HepG2 (cell line): ENCODE measurements around the gene ZKSCAN1. TPM values are rescaled to one million over a fixed set of nuclear protein-coding genes. Genes with fewer than 3 reads are reported as not detected.

ENCODE experiments used
- ATAC-seq: fragments of 200-7000 bp; cut with Tn5 transposase; 3 replicates; pipeline ENCODE4 v1.9.1; 2020; ENCODE audit warnings: mild to moderate bottlenecking, moderate library complexity
- BruUV-seq: library from RNA; stranded (reverse); fragments of 400-500 nt; replicated peaks from 2 replicates; lab custom pipeline; 2021; lab: Mats Ljungman, UMichigan
- CTCF ChIA-PET: fragments of 300-600 bp; formaldehyde crosslinking; extraction: SDS; loops from one replicate; lab custom pipeline; 2021; ENCODE audit warnings: low total read pairs, inconsistent platforms, low intra/inter-chr PET ratio; lab: Yijun Ruan, JAX
- POLR2A ChIA-PET: fragments of 350-600 bp; sonication (Branson Sonifier 250); formaldehyde crosslinking; loops from one replicate; lab custom pipeline; 2020; ENCODE audit warnings: antibody characterized with exemption, inconsistent platforms; lab: Yijun Ruan, JAX
- DNase-seq: peaks from one replicate; pipeline ENCODE4 v3.0.0-alpha.2; 2015; ENCODE audit warnings: low spot score
- FAIRE-seq: peaks from 3 replicates; lab custom pipeline; 2011; peaks lifted over from hg19 to GRCh38; lab: Jason Lieb, UNC
- H2AFZ ChIP-seq: one replicate; pipeline ENCODE4 v1.6.1; 2011; ENCODE audit warnings: low read length, inconsistent platforms
- H3K27ac ChIP-seq: fragments of 300-600 bp; 3 replicates; pipeline ENCODE4 v1.8.0; 2011; ENCODE audit warnings: mixed run types, mild to moderate bottlenecking, mixed read lengths, low read length, inconsistent platforms; ENCODE audit not compliant: insufficient read depth; ENCODE audit errors: extremely low read length
- H3K27me3 ChIP-seq, 2 experiments: fragments of 200-600 bp in 1 of 2; 2 replicates in 1 of 2; 3 replicates in 1 of 2; pipeline versions ENCODE4 v1.6.0 to v1.8.0; 2011; ENCODE audit warnings: low read length in 2 of 2, mild to moderate bottlenecking in 2 of 2, moderate library complexity in 2 of 2, inconsistent platforms in 1 of 2; ENCODE audit not compliant: insufficient read depth in 2 of 2, control insufficient read depth in 1 of 2
- H3K36me3 ChIP-seq, 2 experiments: fragments of 200-600 bp in 1 of 2; replicated peaks in 1 of 2; 2 replicates in 1 of 2; 3 replicates in 1 of 2; pipeline versions ENCODE4 v1.5.1 to v1.8.0; 2011; ENCODE audit warnings: low read length in 2 of 2, inconsistent platforms in 1 of 2; ENCODE audit not compliant: insufficient read depth in 2 of 2, control insufficient read depth in 1 of 2
- H3K4me1 ChIP-seq: 2 replicates; pipeline ENCODE4 v1.5.1; 2012; ENCODE audit warnings: low read length, inconsistent platforms; ENCODE audit not compliant: insufficient read depth
- H3K4me2 ChIP-seq: 2 replicates; pipeline ENCODE4 v1.6.0; 2011; ENCODE audit warnings: low read depth, low read length, inconsistent platforms
- H3K4me3 ChIP-seq, 3 experiments: fragments of 200-600 bp in 1 of 3; sonication (generic), shearing (Covaris generic) in 1 of 3; replicated peaks in 1 of 3; 2 replicates each; pipeline ENCODE4 v1.5.1; 2011 to 2016; ENCODE audit warnings: low read length in 3 of 3, inconsistent platforms in 2 of 3, low read depth in 2 of 3, mild to moderate bottlenecking in 2 of 3, control low read depth in 1 of 3, mixed read lengths in 1 of 3; ENCODE audit not compliant: insufficient read depth in 1 of 3
- H3K79me2 ChIP-seq: one replicate; pipeline ENCODE4 v1.6.1; 2011; ENCODE audit warnings: low read length, inconsistent platforms; ENCODE audit not compliant: insufficient read depth
- H3K9ac ChIP-seq: 2 replicates; pipeline ENCODE4 v1.6.0; 2011; ENCODE audit warnings: mild to moderate bottlenecking, low read depth, low read length, inconsistent platforms; ENCODE audit not compliant: insufficient read depth
- H3K9me3 ChIP-seq: 2 replicates; pipeline ENCODE4 v1.5.1; 2012; ENCODE audit warnings: mild to moderate bottlenecking, low read length
- H4K20me1 ChIP-seq: 2 replicates; pipeline ENCODE4 v1.6.0; 2011; ENCODE audit warnings: inconsistent platforms, mild to moderate bottlenecking, low read length, moderate library complexity; ENCODE audit not compliant: insufficient read depth
- PHF8 ChIP-seq: sonication (generic); formaldehyde crosslinking; IDR thresholded peaks from 2 replicates; pipeline ENCODE4 v1.5.0; 2020; ENCODE audit warnings: missing genetic modification reagents
- ZNF3 ChIP-seq: IDR thresholded peaks from 2 replicates; pipeline ENCODE4 v1.7.0; 2017; ENCODE audit warnings: inconsistent platforms
- WGBS: methylation state at CpG from one replicate; pipeline ENCODE4 v1.1.6; 2017; ENCODE audit warnings: low lambda C conversion rate; 5-methylcytosine and 5-hydroxymethylcytosine counted together
- in situ Hi-C: cut with HindIII; loops from 2 replicates; pipeline ENCODE4 v1.10.0; 2017; ENCODE audit warnings: low pct_unique_long_range_greater_than_20kb; ENCODE audit not compliant: extremely low pct_ligation_motif_present
- intact Hi-C: fragments of 100-400 bp; cut with micrococcal nuclease; formaldehyde crosslinking; loops from one replicate; pipeline ENCODE4 v1.10.0; 2022; ENCODE audit not compliant: unreplicated experiment
- polyA plus RNA-seq, 8 experiments: library from polyadenylated mRNA; depleted of rRNA in 3 of 8; stranded (reverse) in 7 of 8; unstranded in 1 of 8; fragments of >200 nt; fragmentation: Illumina TruSeq in 4 of 8; extraction: Trizol in 4 of 8; gene quantifications; 2 replicates each; pipeline versions ENCODE4 v1.2.1 to v1.2.3, GENCODE V29; 2011 to 2016; ENCODE audit warnings: low read depth in 4 of 8, missing spikeins in 1 of 8, mixed read lengths in 1 of 8; ENCODE audit not compliant: insufficient read depth in 1 of 8
- total RNA-seq, 5 experiments: library from RNA; depleted of rRNA; stranded (reverse); fragments of >200 nt; fragmentation: Illumina TruSeq; extraction: Trizol; gene quantifications; 2 replicates each; pipeline ENCODE4 v1.2.3, GENCODE V29; 2016; ENCODE audit warnings: low read depth in 1 of 5
- TF ChIP-seq, protein P1 (sequence below): sonication (generic); formaldehyde crosslinking; IDR thresholded peaks from 2 replicates; pipeline ENCODE4 v1.5.1; 2020; ENCODE audit warnings: mild to moderate bottlenecking, missing genetic modification reagents, moderate library complexity
- TF ChIP-seq, protein P2 (sequence below): sonication (generic); formaldehyde crosslinking; IDR thresholded peaks from 2 replicates; pipeline ENCODE4 v1.4.0; 2020; ENCODE audit warnings: mild to moderate bottlenecking, missing genetic modification reagents
- TF ChIP-seq, protein P3 (sequence below): sonication (generic); formaldehyde crosslinking; IDR thresholded peaks from 2 replicates; pipeline ENCODE4 v1.4.0; 2020; ENCODE audit warnings: missing genetic modification reagents
- TF ChIP-seq, protein P4 (sequence below): sonication (generic); formaldehyde crosslinking; IDR thresholded peaks from 2 replicates; pipeline ENCODE4 v1.4.0; 2020; ENCODE audit warnings: mild to moderate bottlenecking, missing genetic modification reagents

The ZKSCAN1 gene
- total and polyA plus RNA-seq, 2 of the 13 experiments (the other 11 are each of a cell fraction or from before 2014, with no cell fraction given), result 46.4 to 60.6 TPM

DNA sequence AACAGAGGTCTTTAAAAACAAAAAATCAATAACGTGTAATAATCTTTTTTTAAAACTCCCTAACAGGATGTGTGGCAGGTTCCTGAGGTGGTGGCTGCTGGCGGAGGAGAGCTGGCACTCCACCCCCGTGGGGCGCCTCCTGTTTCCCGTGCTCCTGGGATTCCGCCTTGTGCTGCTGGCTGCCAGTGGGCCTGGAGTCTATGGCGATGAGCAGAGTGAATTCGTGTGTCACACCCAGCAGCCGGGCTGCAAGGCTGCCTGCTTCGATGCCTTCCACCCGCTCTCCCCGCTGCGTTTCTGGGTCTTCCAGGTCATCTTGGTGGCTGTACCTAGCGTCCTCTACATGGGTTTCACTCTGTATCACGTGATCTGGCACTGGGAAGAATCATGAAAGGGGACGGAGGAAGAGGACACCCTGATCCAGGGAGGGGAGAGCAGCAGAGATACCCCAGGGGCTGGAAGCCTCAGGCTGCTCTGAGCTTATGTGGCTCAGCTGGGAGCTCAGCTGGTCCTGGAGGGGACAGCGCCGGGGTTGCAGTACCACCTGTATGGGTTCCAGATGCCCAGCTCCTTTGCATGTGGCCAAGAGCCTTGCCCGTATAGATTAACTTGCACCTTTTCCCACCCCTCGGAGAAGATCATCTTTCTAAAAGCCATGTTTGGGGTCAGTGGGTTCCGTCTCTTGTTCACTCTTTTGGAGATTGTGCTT, 22.9 kb upstream of the ZKSCAN1 start:
- Histone ChIP-seq H3K36me3 (no peaks in the 10 kb centered on the region), H4K20me1 (no peaks in the 10 kb centered on the region), H3K27me3 (no peaks in the 10 kb centered on the region), H2AFZ (no peak overlapping the region), H3K4me1 (peaks cover 76% of the 10 kb centered on the region), H3K27ac (no peak overlapping the region), H3K9me3 (no peaks in the 10 kb centered on the region), H3K4me2 (no peak overlapping the region; the same call in 1 of the 2 replicates), H3K9ac (no peak overlapping the region), H3K4me3 (no peak overlapping the region), H3K79me2 (no peaks in the 10 kb centered on the region)
- in situ Hi-C loops (loop anchor here (5.0 kb wide), 2 partner anchors 60 to 80 kb away; no protein-coding TSS in a partner anchor), intact Hi-C loops (no loop called here)
- no peak for FAIRE-seq
- no peak for DNase-seq
- ChIA-PET POLR2A (interaction anchor here (1.7 to 3.7 kb wide), 6 partner anchors 13 to 61 kb away, joined by 6 to 15 read pairs (median 7); partner anchors contain the start of genes AZGP1, ZKSCAN1 and ZSCAN21), CTCF (no interaction called here)
- WGBS, result 66% methylated on average over 19 of the region's 21 CpGs
- BruUV-seq, result no TSS peak
- ATAC-seq, result peak; percentile 29
- TF ChIP-seq, protein P1, sequence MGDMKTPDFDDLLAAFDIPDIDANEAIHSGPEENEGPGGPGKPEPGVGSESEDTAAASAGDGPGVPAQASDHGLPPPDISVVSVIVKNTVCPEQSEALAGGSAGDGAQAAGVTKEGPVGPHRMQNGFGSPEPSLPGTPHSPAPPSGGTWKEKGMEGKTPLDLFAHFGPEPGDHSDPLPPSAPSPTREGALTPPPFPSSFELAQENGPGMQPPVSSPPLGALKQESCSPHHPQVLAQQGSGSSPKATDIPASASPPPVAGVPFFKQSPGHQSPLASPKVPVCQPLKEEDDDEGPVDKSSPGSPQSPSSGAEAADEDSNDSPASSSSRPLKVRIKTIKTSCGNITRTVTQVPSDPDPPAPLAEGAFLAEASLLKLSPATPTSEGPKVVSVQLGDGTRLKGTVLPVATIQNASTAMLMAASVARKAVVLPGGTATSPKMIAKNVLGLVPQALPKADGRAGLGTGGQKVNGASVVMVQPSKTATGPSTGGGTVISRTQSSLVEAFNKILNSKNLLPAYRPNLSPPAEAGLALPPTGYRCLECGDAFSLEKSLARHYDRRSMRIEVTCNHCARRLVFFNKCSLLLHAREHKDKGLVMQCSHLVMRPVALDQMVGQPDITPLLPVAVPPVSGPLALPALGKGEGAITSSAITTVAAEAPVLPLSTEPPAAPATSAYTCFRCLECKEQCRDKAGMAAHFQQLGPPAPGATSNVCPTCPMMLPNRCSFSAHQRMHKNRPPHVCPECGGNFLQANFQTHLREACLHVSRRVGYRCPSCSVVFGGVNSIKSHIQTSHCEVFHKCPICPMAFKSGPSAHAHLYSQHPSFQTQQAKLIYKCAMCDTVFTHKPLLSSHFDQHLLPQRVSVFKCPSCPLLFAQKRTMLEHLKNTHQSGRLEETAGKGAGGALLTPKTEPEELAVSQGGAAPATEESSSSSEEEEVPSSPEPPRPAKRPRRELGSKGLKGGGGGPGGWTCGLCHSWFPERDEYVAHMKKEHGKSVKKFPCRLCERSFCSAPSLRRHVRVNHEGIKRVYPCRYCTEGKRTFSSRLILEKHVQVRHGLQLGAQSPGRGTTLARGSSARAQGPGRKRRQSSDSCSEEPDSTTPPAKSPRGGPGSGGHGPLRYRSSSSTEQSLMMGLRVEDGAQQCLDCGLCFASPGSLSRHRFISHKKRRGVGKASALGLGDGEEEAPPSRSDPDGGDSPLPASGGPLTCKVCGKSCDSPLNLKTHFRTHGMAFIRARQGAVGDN (CRISPR knock-in tag), result peak; percentile 32; the same call in 1 of the 2 replicates
- no peak for TF ChIP-seq PHF8 (CRISPR knock-in tag)
- TF ChIP-seq, protein P2, sequence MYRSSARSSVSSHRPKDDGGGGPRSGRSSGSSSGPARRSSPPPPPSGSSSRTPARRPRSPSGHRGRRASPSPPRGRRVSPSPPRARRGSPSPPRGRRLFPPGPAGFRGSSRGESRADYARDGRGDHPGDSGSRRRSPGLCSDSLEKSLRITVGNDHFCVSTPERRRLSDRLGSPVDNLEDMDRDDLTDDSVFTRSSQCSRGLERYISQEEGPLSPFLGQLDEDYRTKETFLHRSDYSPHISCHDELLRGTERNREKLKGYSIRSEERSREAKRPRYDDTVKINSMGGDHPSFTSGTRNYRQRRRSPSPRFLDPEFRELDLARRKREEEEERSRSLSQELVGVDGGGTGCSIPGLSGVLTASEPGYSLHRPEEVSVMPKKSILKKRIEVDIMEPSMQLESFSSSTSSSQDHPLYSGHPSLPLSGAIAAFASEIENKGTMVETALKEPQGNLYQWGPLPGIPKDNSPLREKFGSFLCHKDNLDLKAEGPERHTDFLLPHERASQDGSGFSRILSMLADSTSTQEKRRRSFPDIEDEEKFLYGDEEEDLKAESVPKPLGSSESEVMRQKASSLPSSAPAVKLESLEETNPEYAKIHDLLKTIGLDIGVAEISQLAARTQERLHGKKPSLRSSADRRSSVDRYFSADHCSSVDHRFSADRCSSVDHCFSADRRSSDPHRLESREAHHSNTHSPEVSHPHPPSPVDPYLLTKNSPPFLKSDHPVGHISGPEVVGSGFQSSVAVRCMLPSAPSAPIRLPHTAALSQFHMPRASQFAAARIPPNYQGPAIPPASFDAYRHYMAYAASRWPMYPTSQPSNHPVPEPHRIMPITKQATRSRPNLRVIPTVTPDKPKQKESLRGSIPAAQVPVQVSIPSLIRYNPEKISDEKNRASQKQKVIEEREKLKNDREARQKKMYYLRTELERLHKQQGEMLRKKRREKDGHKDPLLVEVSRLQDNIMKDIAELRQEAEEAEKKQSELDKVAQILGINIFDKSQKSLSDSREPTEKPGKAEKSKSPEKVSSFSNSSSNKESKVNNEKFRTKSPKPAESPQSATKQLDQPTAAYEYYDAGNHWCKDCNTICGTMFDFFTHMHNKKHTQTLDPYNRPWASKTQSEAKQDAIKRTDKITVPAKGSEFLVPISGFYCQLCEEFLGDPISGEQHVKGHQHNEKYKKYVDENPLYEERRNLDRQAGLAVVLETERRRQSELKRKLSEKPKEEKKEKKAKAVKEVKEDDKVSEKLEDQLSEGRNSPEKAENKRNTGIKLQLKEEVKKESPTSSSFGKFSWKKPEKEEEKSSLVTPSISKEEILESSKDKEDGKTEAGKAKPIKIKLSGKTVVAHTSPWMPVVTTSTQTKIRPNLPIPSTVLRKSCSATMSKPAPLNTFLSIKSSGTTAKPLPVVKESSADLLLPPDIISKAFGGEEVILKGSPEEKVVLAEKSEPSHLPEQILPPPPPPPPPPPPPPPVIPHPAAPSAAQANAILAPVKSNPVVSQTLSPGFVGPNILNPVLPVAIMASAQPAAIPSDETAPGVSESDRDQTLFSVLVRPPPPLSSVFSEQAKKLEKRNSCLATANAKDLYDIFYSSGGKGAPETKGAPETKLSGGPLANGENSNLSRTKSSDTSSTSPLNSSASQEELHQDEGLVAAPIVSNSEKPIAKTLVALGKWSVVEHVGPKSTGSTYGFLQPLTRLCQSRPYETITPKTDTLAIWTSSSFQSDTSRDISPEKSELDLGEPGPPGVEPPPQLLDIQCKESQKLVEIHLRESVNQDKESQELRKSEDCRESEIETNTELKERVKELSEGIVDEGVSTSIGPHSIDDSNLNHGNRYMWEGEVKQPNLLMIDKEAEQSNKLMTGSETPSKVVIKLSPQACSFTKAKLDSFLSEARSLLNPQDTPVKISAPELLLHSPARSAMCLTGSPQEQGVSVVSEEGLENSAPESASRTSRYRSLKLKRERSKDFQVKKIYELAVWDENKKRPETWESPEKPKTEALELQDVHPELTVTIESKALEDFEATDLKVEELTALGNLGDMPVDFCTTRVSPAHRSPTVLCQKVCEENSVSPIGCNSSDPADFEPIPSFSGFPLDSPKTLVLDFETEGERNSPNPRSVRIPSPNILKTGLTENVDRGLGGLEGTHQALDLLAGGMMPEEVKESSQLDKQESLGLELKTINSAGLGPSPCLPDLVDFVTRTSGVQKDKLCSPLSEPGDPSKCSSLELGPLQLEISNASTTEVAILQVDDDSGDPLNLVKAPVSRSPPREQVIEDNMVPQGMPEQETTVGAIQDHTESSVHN, result no peak
- TF ChIP-seq, protein P3, sequence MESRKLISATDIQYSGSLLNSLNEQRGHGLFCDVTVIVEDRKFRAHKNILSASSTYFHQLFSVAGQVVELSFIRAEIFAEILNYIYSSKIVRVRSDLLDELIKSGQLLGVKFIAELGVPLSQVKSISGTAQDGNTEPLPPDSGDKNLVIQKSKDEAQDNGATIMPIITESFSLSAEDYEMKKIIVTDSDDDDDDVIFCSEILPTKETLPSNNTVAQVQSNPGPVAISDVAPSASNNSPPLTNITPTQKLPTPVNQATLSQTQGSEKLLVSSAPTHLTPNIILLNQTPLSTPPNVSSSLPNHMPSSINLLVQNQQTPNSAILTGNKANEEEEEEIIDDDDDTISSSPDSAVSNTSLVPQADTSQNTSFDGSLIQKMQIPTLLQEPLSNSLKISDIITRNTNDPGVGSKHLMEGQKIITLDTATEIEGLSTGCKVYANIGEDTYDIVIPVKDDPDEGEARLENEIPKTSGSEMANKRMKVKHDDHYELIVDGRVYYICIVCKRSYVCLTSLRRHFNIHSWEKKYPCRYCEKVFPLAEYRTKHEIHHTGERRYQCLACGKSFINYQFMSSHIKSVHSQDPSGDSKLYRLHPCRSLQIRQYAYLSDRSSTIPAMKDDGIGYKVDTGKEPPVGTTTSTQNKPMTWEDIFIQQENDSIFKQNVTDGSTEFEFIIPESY (CRISPR knock-in tag), result 0 out of 2 replicates have a peak, but pooled peaks have one; percentile 11
- TF ChIP-seq, protein P4, sequence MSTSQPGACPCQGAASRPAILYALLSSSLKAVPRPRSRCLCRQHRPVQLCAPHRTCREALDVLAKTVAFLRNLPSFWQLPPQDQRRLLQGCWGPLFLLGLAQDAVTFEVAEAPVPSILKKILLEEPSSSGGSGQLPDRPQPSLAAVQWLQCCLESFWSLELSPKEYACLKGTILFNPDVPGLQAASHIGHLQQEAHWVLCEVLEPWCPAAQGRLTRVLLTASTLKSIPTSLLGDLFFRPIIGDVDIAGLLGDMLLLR (CRISPR knock-in tag), result no peak
- TF ChIP-seq ZNF3 (CRISPR knock-in tag), result no peak
